Mucosa of stomach (tissue), 1 donor: ENCODE results near the gene DLG2.

Experiments
- H3K27me3 ChIP-seq: one replicate; pipeline ENCODE4 v1.7.0; 2013; ENCODE audit warnings: mild to moderate bottlenecking, low read length; ENCODE audit not compliant: control insufficient read depth, insufficient read depth
- H3K36me3 ChIP-seq: one replicate; pipeline ENCODE4 v1.7.0; 2013; ENCODE audit warnings: low read length; ENCODE audit not compliant: control insufficient read depth, insufficient read depth
- H3K4me1 ChIP-seq: one replicate; pipeline ENCODE4 v1.7.0; 2013; ENCODE audit warnings: mild to moderate bottlenecking, low read length; ENCODE audit not compliant: control insufficient read depth, insufficient read depth
- H3K4me3 ChIP-seq: one replicate; pipeline ENCODE4 v1.7.0; 2013; ENCODE audit warnings: low read length
- H3K9ac ChIP-seq: one replicate; pipeline ENCODE4 v1.7.0; 2013; ENCODE audit warnings: mild to moderate bottlenecking, low read length, moderate library complexity
- H3K9me3 ChIP-seq: one replicate; pipeline ENCODE4 v1.7.0; 2013; ENCODE audit warnings: mild to moderate bottlenecking, low read length, moderate library complexity; ENCODE audit not compliant: control insufficient read depth
- donor health status: Pancreatic carcinoma.

DLG2 gene

GRCh38 chr11:84724256-84724655, 902.9 kb downstream of the DLG2 start:
- no peaks in the 10 kb centered on the region for H3K27me3 ChIP-seq
- no peak overlapping the region for H3K4me3 ChIP-seq
- H3K9ac ChIP-seq, result no peak overlapping the region
- no peaks in the 10 kb centered on the region for H3K4me1 ChIP-seq
- no peaks in the 10 kb centered on the region for H3K36me3 ChIP-seq
- H3K9me3 ChIP-seq, result no peaks in the 10 kb centered on the region

- H3K4me3 ChIP-seq, result no peak overlapping the region
These were observed 904.5 kb downstream of the DLG2 start for GRCh38 chr11:84722583-84723108.

GRCh38 chr11:84721561-84721961, 905.6 kb downstream of the DLG2 start:
- no peaks in the 10 kb centered on the region for H3K27me3 ChIP-seq
- no peak overlapping the region for H3K9ac ChIP-seq

More at GRCh38 chr11:84722583-84723108, 904.5 kb downstream of the DLG2 start:
- no peaks in the 10 kb centered on the region for H3K27me3 ChIP-seq
- H3K9me3 ChIP-seq, result no peaks in the 10 kb centered on the region
- H3K9ac ChIP-seq, result no peak overlapping the region
- H3K4me1 ChIP-seq, result no peaks in the 10 kb centered on the region
- no peaks in the 10 kb centered on the region for H3K36me3 ChIP-seq

GRCh38 chr11:84720706-84721402, 906.3 kb downstream of the DLG2 start:
- Histone ChIP-seq H3K9ac (no peak overlapping the region), H3K4me3 (no peak overlapping the region), H3K27me3 (no peaks in the 10 kb centered on the region), H3K36me3 (no peaks in the 10 kb centered on the region), H3K9me3 (no peaks in the 10 kb centered on the region), H3K4me1 (no peaks in the 10 kb centered on the region)

More at GRCh38 chr11:84721561-84721961, 905.6 kb downstream of the DLG2 start:
- Histone ChIP-seq H3K4me1 (no peaks in the 10 kb centered on the region), H3K4me3 (no peak overlapping the region), H3K9me3 (no peaks in the 10 kb centered on the region), H3K36me3 (no peaks in the 10 kb centered on the region)

- Histone ChIP-seq H3K4me3 (no peak overlapping the region), H3K9ac (no peak overlapping the region), H3K4me1 (no peaks in the 10 kb centered on the region), H3K27me3 (no peaks in the 10 kb centered on the region), H3K36me3 (no peaks in the 10 kb centered on the region), H3K9me3 (no peaks in the 10 kb centered on the region)
These were observed 907.1 kb downstream of the DLG2 start for GRCh38 chr11:84719935-84720577.

- Histone ChIP-seq H3K36me3 (no peaks in the 10 kb centered on the region), H3K9me3 (no peaks in the 10 kb centered on the region), H3K4me1 (no peaks in the 10 kb centered on the region), H3K4me3 (no peak overlapping the region), H3K27me3 (no peaks in the 10 kb centered on the region), H3K9ac (no peak overlapping the region)
These were observed 912.8 kb downstream of the DLG2 start for GRCh38 chr11:84714316-84714780.

- no peaks in the 10 kb centered on the region for H3K4me1 ChIP-seq
- H3K9ac ChIP-seq, result no peak overlapping the region
- no peaks in the 10 kb centered on the region for H3K36me3 ChIP-seq
- no peak overlapping the region for H3K4me3 ChIP-seq
- H3K9me3 ChIP-seq, result no peaks in the 10 kb centered on the region
- no peaks in the 10 kb centered on the region for H3K27me3 ChIP-seq
These were observed 935.3 kb downstream of the DLG2 start for GRCh38 chr11:84691830-84692229.

GRCh38 chr11:84687433-84687832, 939.7 kb downstream of the DLG2 start:
- Histone ChIP-seq H3K4me3 (no peak overlapping the region), H3K9ac (no peak overlapping the region), H3K27me3 (no peaks in the 10 kb centered on the region), H3K36me3 (no peaks in the 10 kb centered on the region), H3K4me1 (no peaks in the 10 kb centered on the region), H3K9me3 (no peaks in the 10 kb centered on the region)

GRCh38 chr11:84686716-84687115, 940.4 kb downstream of the DLG2 start:
- Histone ChIP-seq H3K27me3 (no peaks in the 10 kb centered on the region), H3K4me3 (no peak overlapping the region), H3K9me3 (no peaks in the 10 kb centered on the region), H3K36me3 (no peaks in the 10 kb centered on the region), H3K4me1 (no peaks in the 10 kb centered on the region), H3K9ac (no peak overlapping the region)

GRCh38 chr11:84685976-84686375, 941.2 kb downstream of the DLG2 start:
- H3K27me3 ChIP-seq, result no peaks in the 10 kb centered on the region
- no peaks in the 10 kb centered on the region for H3K4me1 ChIP-seq
- H3K9ac ChIP-seq, result no peak overlapping the region
- no peaks in the 10 kb centered on the region for H3K9me3 ChIP-seq
- H3K36me3 ChIP-seq, result no peaks in the 10 kb centered on the region
- H3K4me3 ChIP-seq, result no peak overlapping the region

GRCh38 chr11:84685149-84685548, 942.0 kb downstream of the DLG2 start:
- Histone ChIP-seq H3K4me3 (no peak overlapping the region), H3K4me1 (no peaks in the 10 kb centered on the region), H3K36me3 (no peaks in the 10 kb centered on the region), H3K9ac (no peak overlapping the region), H3K9me3 (no peaks in the 10 kb centered on the region), H3K27me3 (no peaks in the 10 kb centered on the region)

- H3K4me3 ChIP-seq, result no peak overlapping the region
- no peak overlapping the region for H3K9ac ChIP-seq
- H3K4me1 ChIP-seq, result no peaks in the 10 kb centered on the region
- no peaks in the 10 kb centered on the region for H3K27me3 ChIP-seq
- no peaks in the 10 kb centered on the region for H3K36me3 ChIP-seq
- no peaks in the 10 kb centered on the region for H3K9me3 ChIP-seq
These were observed 945.7 kb downstream of the DLG2 start for GRCh38 chr11:84681456-84681855.
